Ascending aorta (tissue), 2 donors: Measurements from ENCODE around the gene HAAO. TPM values are rescaled to one million over a fixed set of nuclear protein-coding genes. Genes with fewer than 3 reads are reported as not detected.

Experiments
- DNase-seq, 2 donors: peaks; one replicate each; pipeline ENCODE4 v3.0.0-alpha.2; 2019; ENCODE audit warnings: low spot score in 2 of 2
- H3K27ac ChIP-seq, 2 donors: fragments of 200-600 bp; sonication (generic); one replicate each; pipeline ENCODE4 v1.5.1; 2016 to 2017; ENCODE audit warnings: mild to moderate bottlenecking in 1 of 2
- H3K27me3 ChIP-seq: fragments of 200-600 bp; sonication (generic); one replicate; pipeline ENCODE4 v1.5.1; 2017
- H3K36me3 ChIP-seq, 2 donors: fragments of 200-600 bp; sonication (generic); one replicate each; pipeline ENCODE4 v1.5.1; 2016
- H3K4me1 ChIP-seq, 2 donors: fragments of 200-600 bp; sonication (generic); one replicate each; pipeline ENCODE4 v1.5.1; 2016 to 2017; ENCODE audit warnings: mild to moderate bottlenecking in 1 of 2
- H3K4me3 ChIP-seq, 2 donors: fragments of 200-600 bp; sonication (generic); one replicate each; pipeline ENCODE4 v1.5.1; 2016 to 2017; ENCODE audit warnings: mild to moderate bottlenecking in 1 of 2
- H3K9me3 ChIP-seq, 2 donors: fragments of 200-600 bp; sonication (generic); one replicate each; pipeline ENCODE4 v1.5.1; 2016
- CTCF ChIP-seq, 3 experiments: fragments of 200-600 bp in 2 of 3; fragments of 450-650 bp in 1 of 3; sonication (generic) in 2 of 3; IDR thresholded peaks; one replicate each; pipeline ENCODE4 v1.5.1; 2016 to 2019; ENCODE audit warnings: antibody characterized with exemption in 3 of 3, mild to moderate bottlenecking in 1 of 3, moderate library complexity in 1 of 3
- intact Hi-C: fragments of 100-400 bp; cut with DNase I; formaldehyde crosslinking; loops from one replicate; pipeline ENCODE4 v1.15.1; 2023
- total RNA-seq: library from RNA; depleted of rRNA; stranded (reverse); fragments of >200 nt; gene quantifications from one replicate; pipeline ENCODE4 v1.1.0, GENCODE V29; 2016

The HAAO gene
- total RNA-seq, 1 donor from 2014 or later, result 7.2 TPM

DNA sequence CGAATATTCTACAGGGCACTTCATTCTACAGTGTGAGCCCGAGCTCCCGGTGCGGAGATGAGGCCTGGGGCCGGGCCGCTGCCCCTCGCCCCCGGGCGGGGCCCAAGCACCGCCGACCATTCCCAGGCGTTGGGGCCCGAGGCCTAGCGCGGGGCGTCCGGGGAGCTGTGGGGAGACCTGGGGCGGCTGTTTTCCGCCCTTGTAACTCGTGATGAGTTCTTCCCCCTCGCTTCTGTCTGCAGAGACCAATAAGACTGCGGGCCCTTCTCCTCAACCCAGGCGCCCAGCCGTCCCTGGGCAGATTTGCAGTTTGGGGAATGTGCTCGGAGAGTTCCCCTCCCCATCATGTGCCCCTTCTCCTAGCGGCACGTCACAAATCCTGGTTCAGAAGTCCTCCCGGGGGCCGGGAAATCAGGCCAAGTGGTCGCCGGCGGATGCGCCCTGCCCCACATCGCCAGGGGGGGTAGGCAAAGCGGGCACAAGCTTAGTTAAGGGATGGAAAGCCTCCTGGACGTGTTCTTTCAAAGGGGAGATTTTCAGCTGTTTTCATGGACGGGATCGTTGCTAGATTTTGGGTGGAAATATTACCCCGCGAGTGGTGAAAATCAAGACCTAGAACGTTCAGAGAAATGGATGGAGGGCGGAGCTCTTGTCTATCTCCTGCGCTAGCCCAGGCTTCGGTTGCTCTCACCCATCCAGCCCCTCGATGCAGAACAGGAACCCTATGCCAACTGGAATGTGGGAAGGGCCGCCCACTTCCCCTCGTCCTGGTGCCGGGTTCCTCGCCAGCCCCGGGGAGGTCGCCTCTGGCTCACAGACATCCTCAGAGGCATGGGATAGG is 18.8 kb upstream of the HAAO start:
- Histone ChIP-seq H3K4me1 (peaks cover 3 to 13% of the 10 kb centered on the region in 2 donors), H3K27me3 (no peaks in the 10 kb centered on the region), H3K4me3 (peak overlapping the region; percentile 86 to 87), H3K27ac (peak overlapping the region; percentile 100), H3K9me3 (no peaks in the 10 kb centered on the region), H3K36me3 (no peaks in the 10 kb centered on the region)
- no peak for TF ChIP-seq CTCF (IDR thresholded peaks at IDR 0.05)
- peak in 1 of 2 donors; percentile 85 for DNase-seq
- intact Hi-C loops, result loop anchor here (1.0 kb wide), 1 partner anchor 18 kb away; no protein-coding TSS in a partner anchor

- Histone ChIP-seq H3K36me3 (no peaks in the 10 kb centered on the region), H3K4me1 (peaks cover 3 to 13% of the 10 kb centered on the region in 2 donors), H3K9me3 (no peaks in the 10 kb centered on the region), H3K27ac (peak overlapping the region; percentile 100), H3K27me3 (no peaks in the 10 kb centered on the region), H3K4me3 (peak overlapping the region; percentile 86 to 87)
- peak; percentile 89 to 99 for DNase-seq
- intact Hi-C loops, result loop anchor here (1.0 kb wide), 1 partner anchor 17 kb away; no protein-coding TSS in a partner anchor
- TF ChIP-seq CTCF (IDR thresholded peaks at IDR 0.05), result peak in 1 of 3 experiments; percentile 2
Measured at GRCh38 chr2:42810121-42810970, 18.0 kb upstream of the HAAO start.

- H3K27me3 ChIP-seq, result no peaks in the 10 kb centered on the region
- H3K27ac ChIP-seq, result peak overlapping the region; percentile 100
- no peaks in the 10 kb centered on the region for H3K9me3 ChIP-seq
- H3K4me1 ChIP-seq, result peaks cover 3 to 13% of the 10 kb centered on the region in 2 donors
- peak in 1 of 2 donors; percentile 91 for DNase-seq
- intact Hi-C loops, result loop anchor here (1.0 kb wide), 1 partner anchor 16 kb away; no protein-coding TSS in a partner anchor
- H3K4me3 ChIP-seq, result peak overlapping the region; percentile 86 to 87
- TF ChIP-seq CTCF (IDR thresholded peaks at IDR 0.05), result peak in 2 of 3 experiments; percentile 28 to 39
- no peaks in the 10 kb centered on the region for H3K36me3 ChIP-seq
Measured at GRCh38 chr2:42809819-42810120, 17.4 kb upstream of the HAAO start.

GRCh38 chr2:42809131-42809818 is 16.9 kb upstream of the HAAO start:
- peak overlapping the region; percentile 100 for H3K27ac ChIP-seq
- H3K9me3 ChIP-seq, result no peaks in the 10 kb centered on the region
- peak overlapping the region; percentile 86 to 87 for H3K4me3 ChIP-seq
- H3K36me3 ChIP-seq, result no peaks in the 10 kb centered on the region
- no peak for TF ChIP-seq CTCF (IDR thresholded peaks at IDR 0.05)
- no peak for DNase-seq
- H3K27me3 ChIP-seq, result no peaks in the 10 kb centered on the region
- intact Hi-C loops, result no loop called here
- H3K4me1 ChIP-seq, result peaks cover 3 to 13% of the 10 kb centered on the region in 2 donors

- TF ChIP-seq CTCF (IDR thresholded peaks at IDR 0.05), result no peak
- H3K36me3 ChIP-seq, result no peaks in the 10 kb centered on the region
- H3K9me3 ChIP-seq, result no peaks in the 10 kb centered on the region
- intact Hi-C loops, result no loop called here
- H3K27me3 ChIP-seq, result no peaks in the 10 kb centered on the region
- peaks cover 3 to 13% of the 10 kb centered on the region in 2 donors for H3K4me1 ChIP-seq
- H3K4me3 ChIP-seq, result no peak overlapping the region
- DNase-seq, result no peak
- peak overlapping the region in 1 of 2 donors; percentile 100 for H3K27ac ChIP-seq
Measured at GRCh38 chr2:42808301-42808700, 15.9 kb upstream of the HAAO start.
